H1 (cell line): Measurements from ENCODE around the gene MIR17HG. TPM values are rescaled to one million over a fixed set of nuclear protein-coding genes. Genes with fewer than 3 reads are reported as not detected.

Experiments
- BACH1 ChIP-seq: IDR thresholded peaks from 2 replicates; pipeline ENCODE4 v1.6.1; 2012; ENCODE audit warnings: low read length, improper control_type of control experiment
- BRCA1 ChIP-seq: IDR thresholded peaks from 2 replicates; pipeline ENCODE4 v1.6.1; 2012; ENCODE audit warnings: low read depth, low read length, improper control_type of control experiment
- EZH2 ChIP-seq: fragments of 200-600 bp; sonication (generic); IDR thresholded peaks from 2 replicates; pipeline ENCODE4 v1.7.1; 2012; ENCODE audit warnings: low read depth, mild to moderate bottlenecking, moderate library complexity, low read length, inconsistent platforms; ENCODE audit not compliant: severe bottlenecking
- GABPA ChIP-seq: IDR thresholded peaks from 2 replicates; pipeline ENCODE4 v1.6.1; 2011; ENCODE audit warnings: mild to moderate bottlenecking, low read length, moderate library complexity, borderline replicate concordance; ENCODE audit not compliant: insufficient read depth
- JUN ChIP-seq: IDR thresholded peaks from 2 replicates; pipeline ENCODE4 v1.6.1; 2011; ENCODE audit warnings: low read depth, mild to moderate bottlenecking, improper control_type of control experiment, low read length
- NRF1 ChIP-seq: IDR thresholded peaks from 2 replicates; pipeline ENCODE4 v1.6.1; 2011; ENCODE audit warnings: mild to moderate bottlenecking, low read depth, low read length, improper control_type of control experiment
- PHF8 ChIP-seq: fragments of 200-600 bp; sonication (generic); conservative IDR thresholded peaks from 2 replicates; pipeline ENCODE4 v1.7.1; 2012; ENCODE audit warnings: low read depth, mild to moderate bottlenecking, inconsistent platforms, low read length, moderate library complexity
- SAP30 ChIP-seq: fragments of 300-600 bp; sonication (generic); IDR thresholded peaks from 2 replicates; pipeline ENCODE4 v1.7.1; 2012; ENCODE audit warnings: low read length, moderate library complexity, mild to moderate bottlenecking, inconsistent platforms; ENCODE audit not compliant: insufficient read depth, insufficient replicate concordance
- polyA plus RNA-seq, 7 experiments: library from polyadenylated mRNA; depleted of rRNA in 3 of 7; stranded (reverse) in 5 of 7; unstranded in 2 of 7; fragments of >200 nt in 5 of 7; fragments of 200-250 nt in 2 of 7; gene quantifications; 1 replicate in 5 of 7; 2 replicates in 1 of 7; 4 replicates in 1 of 7; pipeline versions ENCODE4 v1.2.1 to v1.2.3, GENCODE V29; 2011 to 2013; ENCODE audit warnings: missing spikeins in 2 of 7, mixed read lengths in 2 of 7
- total RNA-seq: library from RNA; stranded (reverse); fragmentation: NEBNext Ultra II Directional; extraction: Animal tissue kit (Norgen Biotek cat#: 25700); gene quantifications from 2 replicates; pipeline ENCODE4 v1.2.1, GENCODE V29; 2021

Gene MIR17HG
- total and polyA plus RNA-seq, 2 of the 8 experiments (the other 6 are each of a cell fraction or from before 2014, with no cell fraction given) = 11.5 to 36.9 TPM

- no peak for TF ChIP-seq GABPA
- no peak for TF ChIP-seq JUN
- no peak for TF ChIP-seq BRCA1
- TF ChIP-seq NRF1 = no peak
- no peak for TF ChIP-seq PHF8
- TF ChIP-seq EZH2 = no peak
- TF ChIP-seq BACH1 = no peak
- TF ChIP-seq SAP30 = no peak
These were observed 41.7 kb downstream of the MIR17HG start (continued) for GRCh38 chr13:91389186-91389585.
